Activated CD8-positive, alpha-beta T cell treated with anti-CD3 and anti-CD28 coated beads for 36 hours (primary cell): ENCODE measurements around the gene DUSP12. TPM values are rescaled to one million over a fixed set of nuclear protein-coding genes. Genes with fewer than 3 reads are reported as not detected.

Experiments
- ATAC-seq: fragments of 200-7000 bp; cut with Tn5 transposase; one replicate; pipeline ENCODE4 v1.10.0; 2021; ENCODE audit warnings: mild to moderate bottlenecking, moderate library complexity
- CTCF ChIA-PET: fragments of 350-600 bp; sonication (Branson Sonifier 250); formaldehyde crosslinking; loops from one replicate; lab custom pipeline; 2021; ENCODE audit warnings: antibody characterized with exemption; lab: Charles Lee
- POLR2A ChIA-PET: fragments of 350-600 bp; sonication (Branson Sonifier 250); formaldehyde crosslinking; loops from one replicate; lab custom pipeline; 2021; ENCODE audit warnings: antibody characterized with exemption; lab: Charles Lee
- DNase-seq: peaks from one replicate; pipeline ENCODE4 v3.0.0-alpha.2; 2020
- H3K27ac Mint-ChIP-seq: one replicate; pipeline ENCODE4 v1.8.0; 2021; ENCODE audit warnings: mild to moderate bottlenecking, mixed read lengths
- H3K27me3 Mint-ChIP-seq: one replicate; pipeline ENCODE4 v1.8.0; 2021; ENCODE audit warnings: mixed read lengths
- H3K36me3 Mint-ChIP-seq: one replicate; pipeline ENCODE4 v1.8.0; 2021; ENCODE audit warnings: low read depth, mixed read lengths
- H3K4me1 Mint-ChIP-seq: one replicate; pipeline ENCODE4 v1.8.0; 2021; ENCODE audit warnings: low read depth, mixed read lengths
- H3K4me3 Mint-ChIP-seq: one replicate; pipeline ENCODE4 v1.8.0; 2021; ENCODE audit warnings: mild to moderate bottlenecking, moderate library complexity, mixed read lengths
- H3K9me3 Mint-ChIP-seq: one replicate; pipeline ENCODE4 v1.8.0; 2021; ENCODE audit warnings: mixed read lengths
- intact Hi-C: fragments of 100-400 bp; cut with micrococcal nuclease; formaldehyde crosslinking; loops from one replicate; pipeline ENCODE4 v1.10.0; 2022
- total RNA-seq, 2 experiments: library from RNA; stranded (reverse); gene quantifications; one replicate each; pipeline ENCODE4 v1.2.3, GENCODE V29; 2021
- TF ChIP-seq, protein P1 (sequence below): fragments of 200-600 bp; IDR thresholded peaks from one replicate; pipeline ENCODE4 v1.8.0; 2022; ENCODE audit warnings: antibody characterized with exemption, mild to moderate bottlenecking

The DUSP12 gene
- total RNA-seq, 2 experiments from 2014 or later, result 25.3 to 25.4 TPM

GRCh38 chr1:161739865-161740566 is 9.6 kb upstream of the DUSP12 start:
- H3K4me3 Mint-ChIP-seq, result no peak overlapping the region
- DNase-seq (no peak), ATAC-seq (no peak)
- POLR2A ChIA-PET, result interaction anchor here (0.8 kb wide), 1 partner anchor 309 kb away, joined by 3 read pairs; no protein-coding TSS in a partner anchor
- peaks cover 54% of the 10 kb centered on the region for H3K4me1 Mint-ChIP-seq
- CTCF ChIA-PET, result interaction anchor here (0.7 to 9.1 kb wide), 14 partner anchors 8 to 266 kb away, joined by 3 to 69 read pairs (median 4); partner anchors contain the start of gene DUSP12
- intact Hi-C loops, result loop anchor here (2.0 to 10.0 kb wide), 4 partner anchors 93 to 253 kb away; no protein-coding TSS in a partner anchor
- H3K27me3 Mint-ChIP-seq, result peaks cover 3% of the 10 kb centered on the region
- no peaks in the 10 kb centered on the region for H3K9me3 Mint-ChIP-seq
- no peaks in the 10 kb centered on the region for H3K36me3 Mint-ChIP-seq
- TF ChIP-seq, protein P1, sequence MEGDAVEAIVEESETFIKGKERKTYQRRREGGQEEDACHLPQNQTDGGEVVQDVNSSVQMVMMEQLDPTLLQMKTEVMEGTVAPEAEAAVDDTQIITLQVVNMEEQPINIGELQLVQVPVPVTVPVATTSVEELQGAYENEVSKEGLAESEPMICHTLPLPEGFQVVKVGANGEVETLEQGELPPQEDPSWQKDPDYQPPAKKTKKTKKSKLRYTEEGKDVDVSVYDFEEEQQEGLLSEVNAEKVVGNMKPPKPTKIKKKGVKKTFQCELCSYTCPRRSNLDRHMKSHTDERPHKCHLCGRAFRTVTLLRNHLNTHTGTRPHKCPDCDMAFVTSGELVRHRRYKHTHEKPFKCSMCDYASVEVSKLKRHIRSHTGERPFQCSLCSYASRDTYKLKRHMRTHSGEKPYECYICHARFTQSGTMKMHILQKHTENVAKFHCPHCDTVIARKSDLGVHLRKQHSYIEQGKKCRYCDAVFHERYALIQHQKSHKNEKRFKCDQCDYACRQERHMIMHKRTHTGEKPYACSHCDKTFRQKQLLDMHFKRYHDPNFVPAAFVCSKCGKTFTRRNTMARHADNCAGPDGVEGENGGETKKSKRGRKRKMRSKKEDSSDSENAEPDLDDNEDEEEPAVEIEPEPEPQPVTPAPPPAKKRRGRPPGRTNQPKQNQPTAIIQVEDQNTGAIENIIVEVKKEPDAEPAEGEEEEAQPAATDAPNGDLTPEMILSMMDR, result no peak
- no peak overlapping the region for H3K27ac Mint-ChIP-seq

GRCh38 chr1:161740921-161741320 is 8.7 kb upstream of the DUSP12 start:
- ChIA-PET CTCF (interaction anchor here (0.7 to 9.1 kb wide), 20 partner anchors 8 to 261 kb away, joined by 3 to 69 read pairs (median 4); partner anchors contain the start of gene DUSP12), POLR2A (interaction anchor here (0.6 to 1.4 kb wide), 2 partner anchors 21 to 26 kb away, joined by 3 to 5 read pairs; no protein-coding TSS in a partner anchor)
- TF ChIP-seq, protein P1, result no peak
- Mint-ChIP-seq H3K27me3 (peaks cover 5% of the 10 kb centered on the region), H3K27ac (no peak overlapping the region), H3K4me1 (peaks cover 54% of the 10 kb centered on the region), H3K4me3 (no peak overlapping the region), H3K9me3 (no peaks in the 10 kb centered on the region), H3K36me3 (no peaks in the 10 kb centered on the region)
- ATAC-seq (no peak), DNase-seq (no peak)
- intact Hi-C loops, result loop anchor here (2.0 to 10.0 kb wide), 2 partner anchors 206 to 254 kb away; no protein-coding TSS in a partner anchor

DNA sequence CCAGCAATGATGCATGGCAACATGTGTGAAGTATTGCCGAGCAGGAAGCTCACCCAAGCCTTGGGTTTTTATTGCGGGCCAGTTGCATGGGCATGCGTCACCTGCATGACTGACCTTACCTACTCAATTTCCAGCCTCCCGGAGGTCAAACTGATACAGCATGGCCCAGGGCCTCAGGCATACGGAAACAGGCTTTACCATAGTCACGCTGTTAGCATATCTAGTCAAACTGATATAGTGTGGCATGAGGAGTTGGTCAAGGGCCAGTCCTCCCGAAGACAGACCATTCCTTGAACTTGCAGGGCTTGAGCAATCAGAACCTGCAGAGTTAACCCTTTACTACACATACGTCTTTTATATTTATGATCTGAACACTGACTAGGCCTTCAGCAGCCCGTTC is 6.4 kb upstream of the DUSP12 start:
- POLR2A ChIA-PET, result no interaction called here

DNA sequence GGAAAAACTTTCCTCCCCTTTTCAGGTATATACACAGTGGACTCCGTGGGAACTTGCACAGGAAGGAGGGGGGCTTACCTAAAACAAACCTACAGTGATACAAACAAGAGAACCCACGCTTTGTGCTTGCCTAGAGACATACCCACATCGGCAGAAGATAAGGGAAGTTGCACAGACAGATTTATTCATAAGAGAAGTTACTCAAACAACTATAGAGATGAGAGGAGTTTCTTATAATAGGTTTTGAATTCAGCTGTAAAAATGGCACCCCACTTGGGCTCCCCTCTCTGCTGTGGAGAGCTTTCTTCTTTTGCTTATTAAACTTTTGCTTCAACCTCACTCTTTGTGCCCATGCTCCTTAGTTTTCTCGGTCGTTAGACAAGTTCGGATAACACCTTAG is 1.8 kb upstream of the DUSP12 start:
- intact Hi-C loops, result loop anchor here (10.0 kb wide), 1 partner anchor 213 kb away; no protein-coding TSS in a partner anchor
- Mint-ChIP-seq H3K27ac (no peak overlapping the region), H3K4me3 (no peak overlapping the region), H3K36me3 (peaks cover 9% of the 10 kb centered on the region), H3K9me3 (no peaks in the 10 kb centered on the region), H3K27me3 (peaks cover 3% of the 10 kb centered on the region), H3K4me1 (peaks cover 48% of the 10 kb centered on the region)
- CTCF ChIA-PET, result interaction anchor here (1.0 to 4.1 kb wide), 3 partner anchors 8 to 157 kb away, joined by 3 to 25 read pairs (median 3); no protein-coding TSS in a partner anchor
- POLR2A ChIA-PET, result interaction anchor here (3.1 kb wide), 1 partner anchor 11 kb away, joined by 11 read pairs; no protein-coding TSS in a partner anchor
- DNase-seq, result no peak
- no peak for ATAC-seq
- TF ChIP-seq, protein P1, result no peak

More for the DNA sequence above, 6.4 kb upstream of the DUSP12 start:
- Mint-ChIP-seq H3K36me3 (no peaks in the 10 kb centered on the region), H3K4me3 (no peak overlapping the region), H3K9me3 (no peaks in the 10 kb centered on the region), H3K27me3 (peaks cover 4% of the 10 kb centered on the region), H3K4me1 (peaks cover 47% of the 10 kb centered on the region), H3K27ac (no peak overlapping the region)
- TF ChIP-seq, protein P1, result no peak
- intact Hi-C loops, result loop anchor here (10.0 kb wide), 1 partner anchor 208 kb away; no protein-coding TSS in a partner anchor
- DNase-seq (no peak), ATAC-seq (no peak)
- CTCF ChIA-PET, result interaction anchor here (0.8 to 6.5 kb wide), 3 partner anchors 17 to 259 kb away, joined by 3 to 51 read pairs (median 11); no protein-coding TSS in a partner anchor
